ENCODE results near the gene LILRA1. TPM values are rescaled to one million over a fixed set of nuclear protein-coding genes. Genes with fewer than 3 reads are reported as not detected.

LILRA1 gene
- total and polyA plus RNA-seq, 10 of the 15 experiments (the other 5 are each of a cell fraction or from before 2014, with no cell fraction given) = 0.04 TPM; not detected in 9

DNA sequence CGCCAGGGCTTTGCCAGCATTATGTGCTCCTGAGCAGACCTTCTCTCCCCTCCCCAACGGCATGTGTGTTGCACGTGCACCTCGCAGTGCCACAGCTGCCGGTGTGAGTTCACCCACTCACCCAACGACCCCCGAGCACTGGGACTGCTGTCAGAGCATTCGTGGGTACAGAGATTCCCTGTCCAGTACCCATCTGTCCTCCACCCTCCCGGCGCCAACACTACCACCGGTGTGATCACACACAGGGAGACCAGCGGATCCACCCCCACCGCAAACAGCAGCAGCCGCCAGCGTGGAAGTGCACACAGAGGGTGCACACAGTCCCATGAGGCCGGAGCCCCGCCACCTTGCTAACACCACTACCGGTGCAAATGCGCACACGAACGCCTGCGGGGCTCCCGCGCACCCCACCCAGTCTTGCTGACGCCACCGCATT lies 15.9 kb downstream of the LILRA1 start (continued):
- TF ChIP-seq, protein P1, sequence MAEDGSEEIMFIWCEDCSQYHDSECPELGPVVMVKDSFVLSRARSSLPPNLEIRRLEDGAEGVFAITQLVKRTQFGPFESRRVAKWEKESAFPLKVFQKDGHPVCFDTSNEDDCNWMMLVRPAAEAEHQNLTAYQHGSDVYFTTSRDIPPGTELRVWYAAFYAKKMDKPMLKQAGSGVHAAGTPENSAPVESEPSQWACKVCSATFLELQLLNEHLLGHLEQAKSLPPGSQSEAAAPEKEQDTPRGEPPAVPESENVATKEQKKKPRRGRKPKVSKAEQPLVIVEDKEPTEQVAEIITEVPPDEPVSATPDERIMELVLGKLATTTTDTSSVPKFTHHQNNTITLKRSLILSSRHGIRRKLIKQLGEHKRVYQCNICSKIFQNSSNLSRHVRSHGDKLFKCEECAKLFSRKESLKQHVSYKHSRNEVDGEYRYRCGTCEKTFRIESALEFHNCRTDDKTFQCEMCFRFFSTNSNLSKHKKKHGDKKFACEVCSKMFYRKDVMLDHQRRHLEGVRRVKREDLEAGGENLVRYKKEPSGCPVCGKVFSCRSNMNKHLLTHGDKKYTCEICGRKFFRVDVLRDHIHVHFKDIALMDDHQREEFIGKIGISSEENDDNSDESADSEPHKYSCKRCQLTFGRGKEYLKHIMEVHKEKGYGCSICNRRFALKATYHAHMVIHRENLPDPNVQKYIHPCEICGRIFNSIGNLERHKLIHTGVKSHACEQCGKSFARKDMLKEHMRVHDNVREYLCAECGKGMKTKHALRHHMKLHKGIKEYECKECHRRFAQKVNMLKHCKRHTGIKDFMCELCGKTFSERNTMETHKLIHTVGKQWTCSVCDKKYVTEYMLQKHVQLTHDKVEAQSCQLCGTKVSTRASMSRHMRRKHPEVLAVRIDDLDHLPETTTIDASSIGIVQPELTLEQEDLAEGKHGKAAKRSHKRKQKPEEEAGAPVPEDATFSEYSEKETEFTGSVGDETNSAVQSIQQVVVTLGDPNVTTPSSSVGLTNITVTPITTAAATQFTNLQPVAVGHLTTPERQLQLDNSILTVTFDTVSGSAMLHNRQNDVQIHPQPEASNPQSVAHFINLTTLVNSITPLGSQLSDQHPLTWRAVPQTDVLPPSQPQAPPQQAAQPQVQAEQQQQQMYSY (CRISPR knock-in tag; IDR thresholded peaks at IDR 0.05) = no peak
- no peak for TF ChIP-seq SMAD5 (IDR thresholded peaks at IDR 0.05; ENCODE audit: low read depth)
- TF ChIP-seq RB1 (IDR thresholded peaks at IDR 0.05; ENCODE audit: borderline replicate concordance) = no peak
- TF ChIP-seq, protein P2, sequence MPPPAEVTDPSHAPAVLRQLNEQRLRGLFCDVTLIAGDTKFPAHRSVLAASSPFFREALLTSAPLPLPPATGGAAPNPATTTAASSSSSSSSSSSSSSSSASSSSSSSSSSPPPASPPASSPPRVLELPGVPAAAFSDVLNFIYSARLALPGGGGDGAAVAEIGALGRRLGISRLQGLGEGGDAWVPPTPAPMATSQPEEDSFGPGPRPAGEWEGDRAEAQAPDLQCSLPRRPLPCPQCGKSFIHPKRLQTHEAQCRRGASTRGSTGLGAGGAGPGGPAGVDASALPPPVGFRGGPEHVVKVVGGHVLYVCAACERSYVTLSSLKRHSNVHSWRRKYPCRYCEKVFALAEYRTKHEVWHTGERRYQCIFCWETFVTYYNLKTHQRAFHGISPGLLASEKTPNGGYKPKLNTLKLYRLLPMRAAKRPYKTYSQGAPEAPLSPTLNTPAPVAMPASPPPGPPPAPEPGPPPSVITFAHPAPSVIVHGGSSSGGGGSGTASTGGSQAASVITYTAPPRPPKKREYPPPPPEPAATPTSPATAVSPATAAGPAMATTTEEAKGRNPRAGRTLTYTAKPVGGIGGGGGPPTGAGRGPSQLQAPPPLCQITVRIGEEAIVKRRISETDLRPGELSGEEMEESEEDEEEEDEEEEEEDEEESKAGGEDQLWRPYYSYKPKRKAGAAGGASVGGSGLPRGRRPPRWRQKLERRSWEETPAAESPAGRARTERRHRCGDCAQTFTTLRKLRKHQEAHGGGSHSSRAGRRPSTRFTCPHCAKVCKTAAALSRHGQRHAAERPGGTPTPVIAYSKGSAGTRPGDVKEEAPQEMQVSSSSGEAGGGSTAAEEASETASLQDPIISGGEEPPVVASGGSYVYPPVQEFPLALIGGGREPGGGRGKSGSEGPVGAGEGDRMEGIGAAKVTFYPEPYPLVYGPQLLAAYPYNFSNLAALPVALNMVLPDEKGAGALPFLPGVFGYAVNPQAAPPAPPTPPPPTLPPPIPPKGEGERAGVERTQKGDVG (CRISPR knock-in tag; IDR thresholded peaks at IDR 0.05) = no peak
- TF ChIP-seq EED (IDR thresholded peaks at IDR 0.05; ENCODE audit: low read depth) = no peak
- TF ChIP-seq JUNB (IDR thresholded peaks at IDR 0.05) = no peak

Data from GM12878 (cell line).